ENCODE results near the gene C2orf69. TPM values are rescaled to one million over a fixed set of nuclear protein-coding genes. Genes with fewer than 3 reads are reported as not detected.
"Not testable (repeated sequence)": the region's sequence is repeated elsewhere in the genome, so short reads cannot be mapped to it uniquely, and the experiment has no call there.

The C2orf69 gene
- polyA plus RNA-seq, 5 donors = 9.0 to 15.4 (median 10.4) TPM

GRCh38 chr2:199912553-199913114 is 1.5 kb downstream of the C2orf69 start:
- DNase-seq = not testable (repeated sequence)

GRCh38 chr2:199914372-199914958 is 3.4 kb downstream of the C2orf69 start:
- no peak for DNase-seq

GRCh38 chr2:199916980-199917379 is 5.9 kb downstream of the C2orf69 start:
- no peak for DNase-seq

- DNase-seq = no peak
These were observed 11.8 kb downstream of the C2orf69 start for GRCh38 chr2:199922856-199923255.

- no peak for DNase-seq
These were observed 12.8 kb downstream of the C2orf69 start for GRCh38 chr2:199923924-199924323.

- DNase-seq = no peak
These were observed 15.7 kb downstream of the C2orf69 start for GRCh38 chr2:199926806-199927205.

- DNase-seq = no peak
These were observed 17.1 kb downstream of the C2orf69 start for GRCh38 chr2:199928226-199928625.

GRCh38 chr2:199928626-199929025 is 17.5 kb downstream of the C2orf69 start:
- DNase-seq = no peak

GRCh38 chr2:199929262-199929661 is 18.2 kb downstream of the C2orf69 start:
- no peak for DNase-seq

GRCh38 chr2:199932312-199932855 is 21.3 kb downstream of the C2orf69 start:
- DNase-seq = no peak

GRCh38 chr2:199933466-199933865 is 22.4 kb downstream of the C2orf69 start:
- no peak for DNase-seq

- no peak for DNase-seq
These were observed 25.5 kb downstream of the C2orf69 start for GRCh38 chr2:199936554-199936953.

- DNase-seq = no peak
These were observed 29.3 kb downstream of the C2orf69 start for GRCh38 chr2:199940373-199940772.

- no peak for DNase-seq
These were observed 32.3 kb downstream of the C2orf69 start for GRCh38 chr2:199943373-199943772.

- no peak for DNase-seq
These were observed 35.1 kb downstream of the C2orf69 start for GRCh38 chr2:199946196-199946595.

GRCh38 chr2:199946836-199947235 is 35.7 kb downstream of the C2orf69 start:
- DNase-seq = no peak

GRCh38 chr2:199950396-199950795 is 39.3 kb downstream of the C2orf69 start:
- DNase-seq = no peak

- DNase-seq = no peak
These were observed 39.9 kb downstream of the C2orf69 start for GRCh38 chr2:199951023-199951422.

- no peak for DNase-seq
These were observed 43.9 kb downstream of the C2orf69 start for GRCh38 chr2:199955007-199955338.

GRCh38 chr2:199955339-199956061 is 44.4 kb downstream of the C2orf69 start, which contains the start of the genes MAIP1 and TYW5:
Gene MAIP1 (plus strand): TSS chr2:199955582. CDS start chr2:199955799, 217 bp downstream.
Gene TYW5 (minus strand): TSS chr2:199955491. CDS start chr2:199955470, 21 bp downstream.
- DNase-seq = peak; percentile 83 to 84

GRCh38 chr2:199956062-199956380 is 44.9 kb downstream of the C2orf69 start:
- DNase-seq = no peak

- DNase-seq = no peak
These were observed 46.9 kb downstream of the C2orf69 start for GRCh38 chr2:199958014-199958413.

GRCh38 chr2:199962203-199962602 is 51.1 kb downstream of the C2orf69 start:
- no peak for DNase-seq

Measured in right lung (tissue), 5 donors.